Breast epithelium (tissue), 4 donors: ENCODE data around the gene POLR1B. TPM values are rescaled to one million over a fixed set of nuclear protein-coding genes. Genes with fewer than 3 reads are reported as not detected.

Experiments used
- DNase-seq, 2 donors: peaks; one replicate each; pipeline ENCODE4 v3.0.0-alpha.2; 2019; ENCODE audit warnings: low spot score in 2 of 2
- H3K27ac ChIP-seq, 2 donors: fragments of 200-600 bp; sonication (generic) in 1 of 2; one replicate each; pipeline ENCODE4 v1.5.1; 2016 to 2019; ENCODE audit warnings: mild to moderate bottlenecking in 1 of 2
- H3K27me3 ChIP-seq, 2 donors: fragments of 200-600 bp; sonication (generic) in 1 of 2; one replicate each; pipeline versions ENCODE4 v1.5.1 to v1.6.0; 2017 to 2019; ENCODE audit warnings: control low read depth in 1 of 2, mild to moderate bottlenecking in 1 of 2
- H3K36me3 ChIP-seq: fragments of 200-600 bp; one replicate; pipeline ENCODE4 v1.5.1; 2019
- H3K4me1 ChIP-seq, 2 donors: fragments of 200-600 bp; sonication (generic); one replicate each; pipeline ENCODE4 v1.5.1; 2016 to 2019; ENCODE audit warnings: control low read depth in 1 of 2
- H3K4me3 ChIP-seq, 3 donors: fragments of 200-600 bp; sonication (generic); 1 replicate in 2 of 3; 2 replicates in 1 of 3; pipeline ENCODE4 v1.5.1; 2016 to 2019; ENCODE audit warnings: mild to moderate bottlenecking in 3 of 3, moderate library complexity in 2 of 3
- H3K9me3 ChIP-seq, 2 donors: fragments of 200-600 bp; sonication (generic) in 1 of 2; one replicate each; pipeline ENCODE4 v1.5.1; 2016 to 2019; ENCODE audit warnings: control low read depth in 1 of 2
- CTCF ChIP-seq, 3 donors: fragments of 450-650 bp; IDR thresholded peaks; one replicate each; pipeline ENCODE4 v1.5.1; 2016 to 2017; ENCODE audit warnings: antibody characterized with exemption in 3 of 3, mild to moderate bottlenecking in 3 of 3, moderate library complexity in 3 of 3
- POLR2A ChIP-seq: fragments of 450-650 bp; IDR thresholded peaks from one replicate; pipeline ENCODE4 v1.6.1; 2016; ENCODE audit warnings: antibody characterized with exemption, mild to moderate bottlenecking, moderate library complexity
- POLR2AphosphoS5 ChIP-seq, 3 donors: sonication (generic); formaldehyde crosslinking; IDR thresholded peaks; one replicate each; pipeline ENCODE4 v1.6.1; 2017; ENCODE audit warnings: antibody characterized with exemption in 3 of 3
- intact Hi-C: fragments of 100-400 bp; cut with DNase I; formaldehyde crosslinking; loops from one replicate; pipeline ENCODE4 v1.15.1; 2023; ENCODE audit warnings: low total_unique reads
- total RNA-seq, 3 donors: library from RNA; depleted of rRNA; stranded (reverse); fragments of >200 nt; gene quantifications; one replicate each; pipeline ENCODE4 v1.1.0, GENCODE V29; 2016

POLR1B gene
- total RNA-seq, 3 donors from 2014 or later = 7.8 to 23.7 (median 15.7) TPM

DNA sequence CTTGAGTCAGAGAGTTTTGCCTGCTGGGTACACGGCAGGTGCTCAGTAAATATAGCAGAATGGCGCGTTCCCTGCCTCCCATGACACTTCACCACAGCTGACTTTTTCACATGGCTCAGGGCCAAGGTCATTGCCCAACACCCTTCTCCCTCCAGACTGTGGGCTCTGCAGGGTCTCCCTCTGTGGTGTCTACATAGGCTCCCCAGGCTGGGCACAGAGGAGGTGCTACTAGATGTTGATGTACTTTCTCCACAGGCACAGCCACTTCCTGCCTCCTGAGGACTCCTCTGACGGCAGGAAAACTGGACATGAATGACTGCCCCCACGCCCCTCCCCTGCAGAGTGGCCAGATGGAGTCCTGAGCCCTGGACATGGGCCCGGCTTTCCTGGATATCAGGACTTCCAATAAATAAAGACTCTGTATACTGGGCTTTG lies 46.4 kb downstream of the POLR1B start:
- intact Hi-C loops = no loop called here

DNA sequence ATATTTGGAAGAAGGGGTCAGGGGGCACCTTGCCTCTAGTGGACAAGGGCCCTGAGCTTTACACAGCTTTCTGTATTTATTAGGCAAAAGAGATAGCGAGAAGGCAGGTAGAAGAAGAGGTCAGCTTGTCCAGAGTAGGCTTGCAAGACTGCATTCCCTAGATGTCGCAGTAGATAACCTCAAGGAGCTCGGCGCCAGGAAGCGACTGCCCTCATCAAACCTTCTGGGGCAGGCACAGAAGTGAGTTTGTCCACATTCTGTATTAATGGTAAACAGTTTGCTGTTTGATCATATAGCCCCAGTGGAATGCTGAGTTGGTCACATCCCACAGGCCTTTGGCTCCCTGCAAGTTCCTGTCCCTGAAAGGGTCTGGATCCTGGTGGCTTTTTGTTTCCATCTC lies 49.1 kb downstream of the POLR1B start:
- no peak for DNase-seq
- Histone ChIP-seq H3K9me3 (no peaks in the 10 kb centered on the region), H3K4me3 (no peak overlapping the region), H3K36me3 (no peaks in the 10 kb centered on the region), H3K4me1 (no peaks in the 10 kb centered on the region), H3K27me3 (no peaks in the 10 kb centered on the region), H3K27ac (peak overlapping the region in 1 of 2 donors; percentile 15)
- intact Hi-C loops = loop anchor here (10.0 kb wide), 1 partner anchor 133 kb away; the partner anchor contains the start of gene NT5DC4
- no peak for TF ChIP-seq POLR2AphosphoS5 (IDR thresholded peaks at IDR 0.05)
- no peak for TF ChIP-seq POLR2A
- no peak for TF ChIP-seq CTCF (IDR thresholded peaks at IDR 0.05)

More for the DNA sequence above, 46.4 kb downstream of the POLR1B start:
- H3K9me3 ChIP-seq = no peaks in the 10 kb centered on the region
- TF ChIP-seq POLR2AphosphoS5 (IDR thresholded peaks at IDR 0.05) (no peak), POLR2A (no peak), CTCF (IDR thresholded peaks at IDR 0.05) (no peak)
- H3K27me3 ChIP-seq = no peaks in the 10 kb centered on the region
- peak overlapping the region; percentile 61 to 62 for H3K27ac ChIP-seq
- peak; percentile 35 to 65 for DNase-seq
- no peaks in the 10 kb centered on the region for H3K4me1 ChIP-seq
- H3K4me3 ChIP-seq = no peak overlapping the region
- no peaks in the 10 kb centered on the region for H3K36me3 ChIP-seq

GRCh38 chr2:112593736-112594135 lies 51.5 kb downstream of the POLR1B start:
- DNase-seq = no peak
- intact Hi-C loops = loop anchor here (10.0 kb wide), 1 partner anchor 131 kb away; the partner anchor contains the start of gene NT5DC4

GRCh38 chr2:112597537-112598322 lies 55.5 kb downstream of the POLR1B start:
- intact Hi-C loops = loop anchor here (10.0 kb wide), 1 partner anchor 127 kb away; the partner anchor contains the start of gene NT5DC4
- no peaks in the 10 kb centered on the region for H3K9me3 ChIP-seq
- no peaks in the 10 kb centered on the region for H3K36me3 ChIP-seq
- no peaks in the 10 kb centered on the region for H3K4me1 ChIP-seq
- no peak overlapping the region for H3K27ac ChIP-seq
- H3K27me3 ChIP-seq = no peaks in the 10 kb centered on the region
- no peak for TF ChIP-seq POLR2A
- TF ChIP-seq POLR2AphosphoS5 (IDR thresholded peaks at IDR 0.05) = no peak
- no peak overlapping the region for H3K4me3 ChIP-seq
- DNase-seq = no peak

More at GRCh38 chr2:112593736-112594135, 51.5 kb downstream of the POLR1B start:
- Histone ChIP-seq H3K27me3 (no peaks in the 10 kb centered on the region), H3K4me1 (no peaks in the 10 kb centered on the region), H3K27ac (no peak overlapping the region), H3K9me3 (no peaks in the 10 kb centered on the region), H3K36me3 (no peaks in the 10 kb centered on the region), H3K4me3 (no peak overlapping the region)
- TF ChIP-seq POLR2AphosphoS5 (IDR thresholded peaks at IDR 0.05) = no peak
- TF ChIP-seq CTCF (IDR thresholded peaks at IDR 0.05) = no peak
- no peak for TF ChIP-seq POLR2A

DNA sequence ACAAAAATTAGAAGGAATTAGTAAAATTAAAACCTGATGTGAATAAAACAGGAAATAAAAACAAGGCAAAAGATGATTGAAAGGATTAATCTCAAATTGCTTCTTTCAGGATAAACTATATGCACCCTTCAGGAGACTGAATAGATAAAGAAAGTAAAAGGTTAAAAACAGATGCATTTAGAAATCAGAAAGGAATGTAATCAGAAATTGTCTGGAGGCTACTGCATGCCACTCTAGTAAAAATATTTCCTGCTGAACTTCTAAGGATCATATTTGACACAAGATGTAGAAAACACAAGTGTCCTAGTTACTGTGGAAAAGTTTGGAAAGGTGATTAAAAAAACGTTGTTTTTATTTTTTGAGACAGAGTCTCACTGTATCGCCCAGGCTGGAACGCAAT lies 58.4 kb downstream of the POLR1B start:
- Histone ChIP-seq H3K9me3 (no peaks in the 10 kb centered on the region), H3K4me3 (no peak overlapping the region), H3K36me3 (no peaks in the 10 kb centered on the region), H3K4me1 (no peaks in the 10 kb centered on the region), H3K27ac (no peak overlapping the region), H3K27me3 (no peaks in the 10 kb centered on the region)
- no peak for DNase-seq
- TF ChIP-seq POLR2AphosphoS5 (IDR thresholded peaks at IDR 0.05) (no peak), CTCF (IDR thresholded peaks at IDR 0.05) (no peak), POLR2A (no peak)
- intact Hi-C loops = no loop called here
